OCI-LY3 (cell line): ENCODE data around the gene FAM13C.

Experiments used
- H2AFZ ChIP-seq: fragments of 200-600, 300-600 bp; shearing (Covaris generic); 2 replicates; pipeline ENCODE4 v1.6.0; 2014; ENCODE audit warnings: antibody characterized with exemption, low read depth, low read length
- H3K27ac ChIP-seq: fragments of 200-600, 300-600 bp; sonication (generic); 2 replicates; pipeline ENCODE4 v1.5.1; 2014; ENCODE audit warnings: mild to moderate bottlenecking, low read length, moderate library complexity, mixed read lengths
- H3K27me3 ChIP-seq: fragments of 200-600, 300-600 bp; sonication (generic); 2 replicates; pipeline ENCODE4 v1.6.1; 2014; ENCODE audit warnings: low read depth, low read length, mixed read lengths
- H3K36me3 ChIP-seq: fragments of 200-600, 300-600 bp; sonication (generic); replicated peaks from 2 replicates; pipeline ENCODE3; 2014; ENCODE audit warnings: low read depth, low read length, mixed read lengths
- H3K4me1 ChIP-seq: fragments of 300-600, 200-600 bp; sonication (generic); 2 replicates; pipeline ENCODE4 v1.6.1; 2014; ENCODE audit warnings: low read length, mixed read lengths
- H3K4me2 ChIP-seq: fragments of 200-600, 300-600 bp; sonication (generic); 2 replicates; pipeline ENCODE4 v1.6.1; 2014; ENCODE audit warnings: low read length, mixed read lengths
- H3K4me3 ChIP-seq: fragments of 300-600, 200-600 bp; sonication (generic); 2 replicates; pipeline ENCODE4 v1.5.1; 2014; ENCODE audit warnings: antibody characterized with exemption, mild to moderate bottlenecking, low read length, moderate library complexity
- H3K79me2 ChIP-seq: fragments of 300-600, 200-600 bp; shearing (Covaris generic); 2 replicates; pipeline ENCODE4 v1.6.1; 2014; ENCODE audit warnings: mild to moderate bottlenecking, low read length, mixed read lengths
- H3K9ac ChIP-seq: fragments of 300-600, 200-600 bp; shearing (Covaris generic); 2 replicates; pipeline ENCODE4 v1.6.0; 2014; ENCODE audit warnings: mild to moderate bottlenecking, low read length, moderate library complexity
- H3K9me3 ChIP-seq: fragments of 200-600, 300-600 bp; shearing (Covaris generic); 2 replicates; pipeline ENCODE4 v1.6.1; 2014; ENCODE audit warnings: low read length, mixed read lengths; ENCODE audit not compliant: insufficient read depth
- H4K20me1 ChIP-seq: fragments of 200-600, 300-600 bp; sonication (generic); 2 replicates; pipeline ENCODE4 v1.6.1; 2016; ENCODE audit warnings: low read length, mixed read lengths; ENCODE audit not compliant: insufficient read depth
- EZH2phosphoT487 ChIP-seq: fragments of 200-600 bp; shearing (Covaris generic); IDR thresholded peaks from 2 replicates; pipeline ENCODE4 v1.6.1; 2018; ENCODE audit warnings: antibody characterized with exemption, mixed run types, low read depth
- TF ChIP-seq, protein P1 (sequence below): fragments of 200-600, 300-600 bp; sonication (generic); IDR thresholded peaks from 2 replicates; pipeline ENCODE4 v1.5.1; 2014; ENCODE audit warnings: antibody characterized with exemption, low read length, low read depth

FAM13C gene

DNA sequence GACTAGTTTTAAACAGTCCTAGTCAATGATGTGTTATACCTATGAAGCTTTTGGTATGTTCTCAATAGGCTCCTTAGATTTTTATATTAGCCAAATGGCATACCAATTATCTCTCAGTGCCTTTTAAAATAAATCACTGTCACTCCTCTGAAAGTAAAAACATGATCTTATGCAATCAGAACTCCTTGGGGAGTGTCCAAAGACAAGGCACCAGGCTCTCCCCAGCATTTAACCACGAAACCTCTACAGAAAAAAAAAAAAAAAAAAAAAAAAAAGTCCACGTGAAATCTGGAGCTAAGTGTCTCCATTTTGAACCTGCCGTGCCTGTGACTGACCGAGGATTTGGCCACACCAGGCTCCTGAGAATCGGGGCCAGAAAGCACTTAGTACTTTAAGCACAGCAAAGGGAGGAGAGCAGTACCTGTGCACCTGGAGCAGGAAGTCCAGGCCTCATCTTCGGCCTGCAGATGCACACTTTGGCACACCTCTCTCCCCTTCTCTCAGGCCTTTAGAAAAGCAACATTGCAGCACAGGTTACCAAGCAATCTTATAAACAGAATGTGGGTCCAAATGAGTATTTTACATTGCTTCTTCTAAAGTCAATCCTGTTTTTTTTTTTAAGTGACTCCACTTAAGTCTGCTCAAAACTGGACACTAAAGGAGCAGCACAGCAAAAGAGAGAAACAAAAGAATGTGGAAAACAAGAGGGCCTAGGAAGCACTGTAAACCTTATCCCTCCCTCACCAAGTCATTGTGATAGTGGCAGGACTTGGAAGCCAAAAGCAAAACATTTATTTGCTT lies 1.5 kb downstream of the FAM13C start:
- H3K27ac ChIP-seq: no peak overlapping the region
- H3K4me3 ChIP-seq: no peak overlapping the region
- H2AFZ ChIP-seq: no peak overlapping the region
- TF ChIP-seq, protein P1, sequence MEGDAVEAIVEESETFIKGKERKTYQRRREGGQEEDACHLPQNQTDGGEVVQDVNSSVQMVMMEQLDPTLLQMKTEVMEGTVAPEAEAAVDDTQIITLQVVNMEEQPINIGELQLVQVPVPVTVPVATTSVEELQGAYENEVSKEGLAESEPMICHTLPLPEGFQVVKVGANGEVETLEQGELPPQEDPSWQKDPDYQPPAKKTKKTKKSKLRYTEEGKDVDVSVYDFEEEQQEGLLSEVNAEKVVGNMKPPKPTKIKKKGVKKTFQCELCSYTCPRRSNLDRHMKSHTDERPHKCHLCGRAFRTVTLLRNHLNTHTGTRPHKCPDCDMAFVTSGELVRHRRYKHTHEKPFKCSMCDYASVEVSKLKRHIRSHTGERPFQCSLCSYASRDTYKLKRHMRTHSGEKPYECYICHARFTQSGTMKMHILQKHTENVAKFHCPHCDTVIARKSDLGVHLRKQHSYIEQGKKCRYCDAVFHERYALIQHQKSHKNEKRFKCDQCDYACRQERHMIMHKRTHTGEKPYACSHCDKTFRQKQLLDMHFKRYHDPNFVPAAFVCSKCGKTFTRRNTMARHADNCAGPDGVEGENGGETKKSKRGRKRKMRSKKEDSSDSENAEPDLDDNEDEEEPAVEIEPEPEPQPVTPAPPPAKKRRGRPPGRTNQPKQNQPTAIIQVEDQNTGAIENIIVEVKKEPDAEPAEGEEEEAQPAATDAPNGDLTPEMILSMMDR: no peak
- no peak for TF ChIP-seq EZH2phosphoT487
- no peaks in the 10 kb centered on the region for H4K20me1 ChIP-seq
- no peaks in the 10 kb centered on the region for H3K27me3 ChIP-seq
- no peaks in the 10 kb centered on the region for H3K4me1 ChIP-seq
- H3K4me2 ChIP-seq: no peak overlapping the region
- no peaks in the 10 kb centered on the region for H3K79me2 ChIP-seq
- H3K36me3 ChIP-seq: no peaks in the 10 kb centered on the region
- H3K9ac ChIP-seq: no peak overlapping the region
- no peaks in the 10 kb centered on the region for H3K9me3 ChIP-seq

DNA sequence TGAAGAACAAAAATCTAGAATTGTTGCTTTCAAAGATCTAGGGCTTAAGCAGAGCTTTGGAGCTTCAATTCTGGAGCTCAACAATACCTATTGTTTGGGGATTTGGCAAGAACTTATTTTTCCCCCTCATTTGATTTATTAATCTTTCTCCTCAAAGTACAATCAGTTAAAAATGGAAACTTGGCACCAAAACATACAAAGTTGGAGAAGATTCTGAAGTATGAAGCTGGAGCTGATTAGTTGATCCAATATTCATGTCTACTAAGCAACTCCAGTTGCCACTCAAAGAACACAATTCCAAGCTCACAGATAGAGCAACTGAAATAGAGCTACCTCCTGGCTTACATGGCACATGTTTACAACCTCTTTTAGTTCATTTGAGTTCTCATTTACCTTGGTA lies 3.8 kb downstream of the FAM13C start:
- Histone ChIP-seq H3K9ac (no peak overlapping the region), H3K27me3 (no peaks in the 10 kb centered on the region), H3K4me1 (no peaks in the 10 kb centered on the region), H3K79me2 (no peaks in the 10 kb centered on the region), H2AFZ (no peak overlapping the region), H3K27ac (no peak overlapping the region), H3K4me2 (no peak overlapping the region), H4K20me1 (no peaks in the 10 kb centered on the region), H3K9me3 (no peaks in the 10 kb centered on the region), H3K36me3 (no peaks in the 10 kb centered on the region), H3K4me3 (no peak overlapping the region)
- no peak for TF ChIP-seq EZH2phosphoT487
- TF ChIP-seq, protein P1: no peak

DNA sequence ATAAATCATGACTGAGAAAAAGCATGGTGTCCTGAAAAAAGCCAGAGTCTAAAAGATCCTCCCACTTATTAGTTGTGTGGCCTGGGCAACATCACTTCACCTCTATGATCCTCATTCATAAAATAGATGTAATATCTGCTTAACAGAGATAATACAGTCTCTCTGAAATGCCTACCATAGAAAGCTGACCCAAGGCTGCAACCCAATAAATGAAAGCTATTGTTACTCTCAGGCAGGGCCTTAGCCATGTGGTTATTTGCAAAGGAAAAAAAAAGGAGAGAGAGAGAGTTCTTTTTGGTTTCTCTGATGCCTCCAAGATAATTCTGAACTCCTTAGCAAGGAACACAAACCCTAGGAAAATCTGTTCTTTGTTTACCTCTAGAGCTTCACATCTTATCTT lies 7.9 kb downstream of the FAM13C start:
- TF ChIP-seq EZH2phosphoT487: no peak
- TF ChIP-seq, protein P1: no peak
- Histone ChIP-seq H3K4me1 (no peaks in the 10 kb centered on the region), H3K4me3 (no peak overlapping the region), H3K9me3 (no peaks in the 10 kb centered on the region), H3K4me2 (no peak overlapping the region), H3K27ac (no peak overlapping the region), H3K9ac (no peak overlapping the region), H2AFZ (no peak overlapping the region), H3K36me3 (no peaks in the 10 kb centered on the region), H3K27me3 (no peaks in the 10 kb centered on the region), H4K20me1 (no peaks in the 10 kb centered on the region), H3K79me2 (no peaks in the 10 kb centered on the region)

DNA sequence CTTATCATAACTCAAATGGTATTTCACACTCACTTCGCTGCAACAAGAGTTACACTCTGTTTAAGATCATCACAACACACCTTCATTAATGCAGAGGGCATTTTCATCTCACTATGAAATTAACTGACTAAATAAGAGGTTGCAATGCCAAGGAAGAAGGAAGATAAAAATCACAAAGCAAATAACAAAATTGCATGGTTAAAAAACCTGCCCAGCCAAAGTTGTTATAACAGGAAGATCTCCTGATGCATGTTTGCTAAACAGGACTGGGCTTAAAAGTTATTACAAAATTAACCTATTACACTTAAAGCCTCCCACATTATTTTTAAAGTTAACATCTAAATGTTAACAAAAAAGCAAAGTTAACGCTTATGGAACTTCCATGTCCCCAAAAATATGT lies 11.8 kb downstream of the FAM13C start:
- no peaks in the 10 kb centered on the region for H3K36me3 ChIP-seq
- no peaks in the 10 kb centered on the region for H4K20me1 ChIP-seq
- H3K27ac ChIP-seq: no peak overlapping the region
- H3K9me3 ChIP-seq: no peaks in the 10 kb centered on the region
- H3K79me2 ChIP-seq: no peaks in the 10 kb centered on the region
- H3K4me3 ChIP-seq: no peak overlapping the region
- no peak for TF ChIP-seq EZH2phosphoT487
- no peaks in the 10 kb centered on the region for H3K27me3 ChIP-seq
- no peak overlapping the region for H2AFZ ChIP-seq
- H3K4me1 ChIP-seq: no peaks in the 10 kb centered on the region
- no peak overlapping the region for H3K4me2 ChIP-seq
- no peak overlapping the region for H3K9ac ChIP-seq
